Pons (tissue), 1 donor: ENCODE data around the gene FADS6.
A peak's percentile ranks its signal among the peaks of the same experiment; 100 is the strongest.

Experiments used
- DNase-seq: peaks from one replicate; pipeline ENCODE4 v3.0.0-alpha.2; 2016; ENCODE audit warnings: low spot score

FADS6 gene, protein sequence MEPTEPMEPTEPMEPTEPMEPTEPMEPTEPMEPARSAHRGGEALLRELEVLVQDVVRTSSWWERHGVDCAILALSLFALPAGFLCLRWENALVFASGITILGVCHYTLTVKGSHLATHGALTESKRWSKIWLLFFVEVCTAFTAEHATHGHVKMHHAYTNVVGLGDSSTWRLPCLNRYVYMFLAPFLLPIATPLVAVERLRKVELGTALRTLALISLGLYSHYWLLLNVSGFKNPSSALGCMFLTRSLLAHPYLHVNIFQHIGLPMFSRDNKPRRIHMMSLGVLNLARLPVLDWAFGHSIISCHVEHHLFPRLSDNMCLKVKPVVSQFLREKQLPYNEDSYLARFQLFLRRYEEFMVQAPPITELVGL

DNA sequence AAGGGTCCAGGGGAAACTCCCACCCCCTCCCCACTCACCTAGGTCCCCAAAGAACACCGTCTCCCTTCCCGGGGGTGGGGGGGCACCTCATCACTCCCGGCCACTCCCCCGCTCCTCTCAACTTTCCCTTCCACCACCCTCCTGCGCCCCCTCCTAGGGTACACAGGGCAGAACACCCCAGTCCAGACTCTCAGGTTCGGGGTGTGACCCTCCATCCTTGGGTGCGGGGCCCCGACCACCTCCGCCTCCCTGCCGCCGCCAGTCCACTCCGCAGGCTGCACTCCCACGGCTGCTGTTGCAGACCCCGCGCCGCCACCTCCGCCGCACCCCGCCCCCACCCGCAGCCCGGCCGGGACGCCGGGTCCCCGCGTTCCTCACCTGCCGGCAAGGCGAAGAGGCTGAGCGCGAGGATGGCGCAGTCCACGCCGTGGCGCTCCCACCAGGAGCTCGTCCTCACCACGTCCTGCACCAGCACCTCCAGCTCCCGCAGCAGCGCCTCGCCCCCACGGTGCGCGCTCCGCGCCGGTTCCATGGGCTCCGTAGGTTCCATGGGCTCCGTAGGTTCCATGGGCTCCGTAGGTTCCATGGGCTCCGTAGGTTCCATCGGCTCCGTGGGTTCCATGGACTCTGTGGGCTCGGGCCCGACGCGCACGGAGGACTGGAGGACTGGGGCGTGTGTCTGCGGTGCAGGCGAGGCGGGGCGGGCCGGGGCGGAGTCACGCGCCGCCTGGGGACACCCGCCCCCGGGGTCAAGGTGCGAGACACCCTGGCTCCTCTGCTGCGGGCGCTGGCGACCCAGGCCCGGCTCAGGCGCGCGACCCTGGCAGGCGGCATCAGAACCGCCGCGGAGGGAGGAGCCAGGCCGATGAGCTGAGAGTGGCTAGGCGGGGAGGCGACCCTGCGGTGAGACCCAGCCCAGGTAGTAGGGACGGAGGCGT, at the start of gene FADS6:
FADS6 (minus strand) TSS at position 660 of the 938 bp plus-strand sequence; CDS start at position 622, 38 bp downstream.
- no peak for DNase-seq

DNA sequence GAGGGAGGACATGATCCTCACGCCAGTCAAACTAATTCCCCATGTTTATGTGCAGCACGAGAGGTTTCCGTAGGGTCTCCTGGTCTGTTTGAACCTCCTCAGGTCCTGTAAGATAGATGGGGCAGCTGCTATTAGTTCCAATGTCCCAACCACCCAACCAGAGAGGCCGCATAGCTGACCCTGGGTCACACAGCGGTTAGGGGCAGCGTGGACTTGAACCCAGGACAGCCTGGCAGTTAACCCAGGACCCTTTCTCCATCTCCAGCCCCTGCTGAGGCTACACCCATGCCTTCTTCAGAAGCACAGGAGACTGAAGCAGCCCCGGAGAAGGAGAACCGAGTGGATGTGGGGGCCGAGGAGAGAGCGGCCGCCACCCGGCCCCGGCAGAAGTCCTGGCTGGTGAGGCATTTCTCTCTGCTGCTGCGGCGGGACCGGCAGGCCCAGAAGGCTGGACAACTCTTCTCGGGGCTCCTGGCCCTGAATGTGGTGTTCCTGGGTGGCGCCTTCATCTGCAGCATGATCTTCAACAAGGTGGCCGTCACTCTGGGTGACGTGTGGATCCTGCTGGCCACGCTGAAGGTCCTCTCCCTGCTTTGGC, 47.8 kb upstream of the FADS6 start:
- no peak for DNase-seq

DNA sequence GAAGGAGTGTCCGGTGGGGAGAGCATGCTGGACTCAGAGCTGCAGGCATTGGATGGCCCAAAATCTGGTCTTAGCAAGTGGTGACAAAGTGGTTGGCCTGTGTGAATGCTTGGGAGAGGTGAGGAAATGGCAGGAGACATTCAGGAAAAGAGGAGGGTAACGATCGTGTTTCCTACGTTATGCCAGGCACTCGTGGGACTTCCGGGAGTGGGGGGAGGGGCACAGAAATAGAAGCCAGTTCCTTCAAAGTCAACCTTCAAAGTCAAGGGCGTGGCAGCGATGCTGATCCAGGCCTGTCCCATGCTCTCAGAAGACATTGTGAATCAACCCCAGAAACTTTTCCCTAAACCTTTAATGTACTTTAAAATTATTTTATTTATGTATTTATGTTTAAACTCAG, 46.1 kb upstream of the FADS6 start:
- DNase-seq: no peak

DNA sequence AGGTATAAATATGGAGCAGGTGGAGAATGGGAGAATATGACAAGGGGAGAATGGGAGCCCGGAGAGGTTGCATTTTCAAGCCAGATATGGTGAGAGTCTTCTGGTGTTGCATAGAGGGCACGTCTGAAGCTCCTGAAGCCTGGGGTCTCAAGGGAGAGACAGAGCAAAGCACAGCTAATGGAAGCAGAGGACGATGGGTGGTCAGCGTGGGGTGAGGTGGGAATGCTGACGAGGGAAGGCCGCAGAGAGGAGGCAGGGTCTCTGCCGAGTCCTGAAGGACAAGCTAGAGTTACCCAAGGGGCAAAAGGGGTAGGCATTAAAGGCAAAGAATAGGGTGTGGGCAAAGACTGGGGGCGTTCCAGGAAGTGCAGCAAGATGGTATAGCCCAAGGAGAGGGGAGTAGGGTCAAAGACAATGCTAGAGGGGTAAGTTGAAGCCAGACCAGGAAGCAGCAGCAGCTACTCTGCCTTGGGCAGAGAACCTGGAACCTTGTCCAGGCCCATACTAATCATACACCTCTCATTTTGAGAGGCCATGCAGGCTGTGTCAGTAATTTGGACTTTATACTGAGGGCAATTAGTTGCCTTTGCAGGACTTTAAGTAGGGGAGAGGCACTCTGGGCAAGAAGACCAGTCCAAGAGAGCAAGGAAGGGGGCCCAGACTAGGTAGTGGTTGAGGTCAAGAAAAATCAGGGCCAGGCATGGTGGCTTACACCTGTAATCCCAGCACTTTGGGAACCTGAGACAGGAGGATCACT, 44.9 kb upstream of the FADS6 start:
- no peak for DNase-seq

DNA sequence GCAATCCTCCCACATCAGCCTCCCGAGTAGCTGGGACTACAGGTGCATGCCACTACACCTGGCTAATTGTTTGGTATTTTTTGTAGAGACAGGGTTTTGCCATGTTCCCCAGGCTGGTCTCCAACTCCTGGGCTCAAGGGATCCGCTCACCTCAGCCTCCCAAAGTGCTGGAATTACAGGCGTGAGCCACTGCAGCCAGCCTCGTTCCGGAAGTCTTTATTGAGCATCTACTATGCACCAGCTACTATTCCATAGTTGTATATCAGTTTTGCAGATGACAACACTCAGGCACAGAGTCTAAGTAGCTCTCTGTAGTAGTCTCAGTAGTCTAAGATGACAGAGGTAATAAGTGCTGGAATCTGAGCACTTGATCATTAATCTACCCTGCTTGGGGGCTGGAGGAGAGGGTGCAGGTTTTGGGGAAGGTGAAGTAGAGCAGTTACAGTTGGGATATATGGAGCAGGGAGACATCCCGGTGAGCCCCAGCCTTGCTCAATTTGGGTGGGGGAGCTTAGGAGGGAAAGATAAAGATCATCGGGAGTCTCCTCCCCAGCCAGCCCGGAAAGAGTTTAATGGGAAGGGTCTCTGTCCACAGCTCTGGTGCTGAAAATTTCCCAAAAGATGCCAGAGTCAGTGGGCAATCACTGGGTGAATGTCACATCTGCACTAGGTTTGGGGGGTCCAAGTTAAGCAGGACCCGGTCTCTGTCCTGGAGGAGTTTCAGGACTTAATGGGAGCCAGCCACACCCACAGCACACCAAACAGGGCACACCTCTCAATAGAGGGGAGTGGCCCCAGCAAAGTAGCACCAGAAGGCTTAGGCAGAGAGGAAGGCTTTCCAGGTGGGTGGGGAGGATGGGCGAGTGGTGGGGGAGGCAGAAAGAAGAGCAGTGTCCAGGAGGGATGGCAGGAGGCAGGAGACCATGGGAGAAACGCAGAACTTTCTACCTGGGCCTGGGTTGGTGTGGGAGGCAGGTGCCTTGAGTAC, 43.9 kb upstream of the FADS6 start:
- no peak for DNase-seq

DNA sequence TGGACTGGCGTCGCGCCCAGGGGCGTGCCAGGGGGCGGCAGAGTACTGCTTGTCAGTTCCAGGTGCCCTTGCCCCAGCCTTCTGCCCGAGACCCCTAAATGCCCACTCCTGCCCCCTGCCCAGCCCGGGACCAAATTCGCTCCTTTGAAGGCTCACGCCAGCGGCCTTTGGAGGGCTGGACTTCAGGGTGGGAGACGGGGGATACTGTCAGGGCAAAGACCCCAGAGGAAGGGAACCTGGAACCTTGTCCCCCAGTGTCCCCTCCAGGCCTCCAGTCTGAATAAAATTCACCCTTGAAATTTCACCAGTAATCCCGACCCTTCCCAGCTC, 43.0 kb upstream of the FADS6 start:
- no peak for DNase-seq

DNA sequence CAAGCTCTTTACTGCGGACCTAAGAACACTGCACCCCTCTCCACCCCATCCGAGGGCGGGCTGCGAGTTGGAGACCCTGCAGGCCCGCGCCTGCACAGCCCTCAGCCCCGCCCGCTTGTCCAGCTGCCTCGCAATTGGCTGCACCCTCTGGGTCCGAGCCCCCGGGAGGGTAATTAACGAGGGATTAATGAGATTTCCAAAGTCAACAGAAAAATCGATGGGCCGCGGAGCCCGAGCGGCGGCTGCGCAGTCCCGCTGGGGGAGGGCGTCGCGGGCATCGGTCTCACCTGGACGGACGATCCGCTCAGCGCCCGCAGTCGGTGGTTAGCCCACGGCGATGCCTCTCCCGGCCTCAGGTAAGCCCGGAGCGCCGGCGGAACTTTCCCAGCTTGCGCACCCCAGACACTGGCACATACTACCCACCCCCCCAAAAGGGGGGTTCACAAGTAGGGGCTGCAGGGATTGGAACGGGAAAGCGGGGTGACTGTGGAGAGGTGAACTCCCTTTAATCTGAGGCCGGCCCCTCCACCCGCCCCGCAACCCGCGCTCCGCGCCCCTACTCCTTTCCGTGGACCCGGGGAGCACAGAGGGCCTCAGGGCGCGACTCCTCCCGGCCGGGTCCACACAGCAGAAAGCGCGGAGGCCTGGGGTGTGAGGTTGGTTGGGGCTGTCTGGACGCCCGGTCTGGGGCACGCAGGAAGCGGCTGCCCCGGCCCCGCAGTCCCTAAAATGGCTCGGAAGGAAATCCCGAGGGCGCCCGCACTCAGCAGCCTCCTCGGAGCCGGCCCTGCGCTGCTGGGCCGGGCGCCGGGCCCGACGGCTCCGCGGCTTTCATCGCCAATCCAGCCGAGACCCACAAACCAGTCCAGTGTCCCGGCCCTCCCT, 42.4 kb upstream of the FADS6 start, which contains the start of gene OTOP3:
OTOP3 (plus strand) TSS at position 314 of the 885 bp plus-strand sequence; CDS start at position 338, 24 bp downstream.
- DNase-seq: no peak

DNA sequence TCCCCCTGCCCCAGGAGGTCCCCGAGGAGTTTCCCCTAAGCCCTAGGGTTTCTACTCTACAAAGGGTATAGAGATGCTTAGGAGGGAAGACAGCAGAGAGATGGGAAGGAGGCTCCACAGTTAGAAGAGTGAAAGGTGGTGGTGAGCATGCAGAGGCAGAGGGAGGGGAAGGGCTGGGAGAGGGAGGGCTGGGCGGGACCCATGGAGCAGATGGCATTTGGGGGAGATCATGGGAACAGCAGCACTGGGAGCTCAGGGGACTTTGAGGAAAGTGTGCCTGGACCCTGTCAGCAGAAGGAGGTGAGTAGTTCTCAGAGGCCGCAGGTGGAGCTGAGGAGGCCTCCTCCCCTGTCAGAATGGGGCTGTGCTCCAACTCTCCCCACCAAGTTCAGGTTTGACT, 41.6 kb upstream of the FADS6 start:
- no peak for DNase-seq

DNA sequence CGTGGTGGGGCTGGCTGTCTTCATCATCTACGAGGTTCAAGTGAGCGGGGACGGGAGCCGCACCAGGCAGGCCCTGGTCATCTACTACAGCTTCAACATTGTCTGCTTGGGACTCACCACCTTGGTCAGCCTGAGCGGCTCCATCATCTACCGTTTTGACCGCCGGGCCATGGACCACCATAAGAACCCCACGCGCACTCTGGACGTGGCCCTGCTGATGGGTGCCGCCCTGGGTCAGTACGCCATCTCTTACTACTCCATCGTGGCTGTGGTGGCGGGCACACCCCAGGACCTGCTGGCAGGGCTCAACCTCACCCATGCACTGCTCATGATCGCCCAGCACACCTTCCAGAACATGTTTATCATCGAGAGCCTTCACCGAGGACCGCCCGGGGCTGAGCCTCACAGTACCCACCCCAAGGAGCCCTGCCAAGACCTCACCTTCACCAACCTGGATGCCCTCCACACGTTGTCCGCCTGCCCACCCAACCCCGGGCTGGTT, 37.2 kb upstream of the FADS6 start:
- DNase-seq: no peak

DNA sequence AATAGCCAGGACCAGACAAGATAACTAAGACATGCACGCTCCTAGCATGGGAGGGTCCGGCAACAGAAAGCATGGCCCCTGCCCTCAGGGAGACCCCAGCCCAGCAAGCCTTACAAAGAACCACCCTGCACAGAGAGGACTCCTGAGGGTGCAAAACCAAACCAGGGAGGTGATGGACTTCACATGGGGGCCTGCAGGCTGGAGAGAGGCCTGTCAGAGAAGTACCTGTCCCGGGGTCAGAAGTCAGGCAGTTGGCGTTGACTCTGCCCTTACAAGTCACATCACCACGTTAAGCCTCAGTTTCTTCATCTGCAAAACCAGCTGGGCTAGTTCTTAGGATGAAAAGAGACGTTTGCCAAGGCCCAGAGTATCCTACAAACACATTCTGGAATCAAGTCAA, 35.4 kb upstream of the FADS6 start:
- no peak for DNase-seq

DNA sequence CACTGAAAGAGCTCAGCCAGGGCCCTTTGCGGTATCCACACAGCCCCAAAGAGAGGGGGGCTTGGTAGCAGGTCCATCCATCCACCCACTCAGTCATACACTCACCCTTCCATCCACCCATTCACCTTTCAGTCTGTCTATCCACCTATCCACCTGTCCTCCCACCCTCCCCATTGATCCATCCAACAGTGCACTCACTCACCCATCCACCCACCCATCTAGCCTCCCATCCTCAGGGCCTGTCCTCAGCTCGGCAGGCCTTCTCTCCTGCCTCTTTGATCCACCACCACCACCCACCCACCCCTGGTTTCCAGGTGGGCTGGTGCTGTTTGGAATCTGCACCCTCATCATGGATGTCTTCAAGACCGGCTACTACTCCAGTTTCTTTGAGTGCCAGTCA, 31.8 kb upstream of the FADS6 start:
- no peak for DNase-seq

DNA sequence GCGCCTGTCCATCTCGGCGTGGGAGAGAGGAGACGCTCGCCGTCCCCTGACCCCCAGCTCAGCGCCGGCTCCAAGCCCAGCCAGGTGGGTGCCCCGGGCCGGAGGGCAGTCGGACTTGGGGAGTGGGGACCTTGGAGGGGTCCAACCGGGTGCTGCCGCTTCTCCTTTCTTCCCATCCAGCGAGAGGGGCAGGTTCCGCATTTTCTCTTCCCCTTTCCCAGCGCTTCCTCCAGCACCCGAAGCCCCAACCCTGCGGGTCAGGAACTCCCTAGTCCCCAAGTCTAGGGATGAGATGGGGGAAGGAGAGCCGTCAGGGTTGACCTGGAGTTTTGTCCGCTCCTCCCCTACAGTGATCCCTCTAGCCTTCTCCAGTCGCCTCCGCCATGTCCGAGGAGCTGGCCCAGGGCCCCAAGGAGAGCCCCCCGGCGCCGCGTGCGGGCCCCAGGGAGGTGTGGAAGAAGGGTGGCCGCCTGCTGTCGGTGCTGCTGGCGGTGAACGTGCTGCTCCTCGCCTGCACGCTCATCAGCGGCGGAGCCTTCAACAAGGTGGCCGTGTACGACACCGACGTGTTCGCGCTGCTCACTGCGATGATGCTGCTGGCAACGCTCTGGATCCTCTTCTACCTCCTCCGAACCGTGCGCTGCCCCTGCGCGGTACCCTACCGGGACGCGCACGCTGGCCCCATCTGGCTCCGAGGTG, 31.0 kb upstream of the FADS6 start, which contains the start of gene OTOP2:
OTOP2 (plus strand) TSS at position 24 of the 699 bp plus-strand sequence; CDS start at position 384, 360 bp downstream.
- peak; percentile 21 for DNase-seq

DNA sequence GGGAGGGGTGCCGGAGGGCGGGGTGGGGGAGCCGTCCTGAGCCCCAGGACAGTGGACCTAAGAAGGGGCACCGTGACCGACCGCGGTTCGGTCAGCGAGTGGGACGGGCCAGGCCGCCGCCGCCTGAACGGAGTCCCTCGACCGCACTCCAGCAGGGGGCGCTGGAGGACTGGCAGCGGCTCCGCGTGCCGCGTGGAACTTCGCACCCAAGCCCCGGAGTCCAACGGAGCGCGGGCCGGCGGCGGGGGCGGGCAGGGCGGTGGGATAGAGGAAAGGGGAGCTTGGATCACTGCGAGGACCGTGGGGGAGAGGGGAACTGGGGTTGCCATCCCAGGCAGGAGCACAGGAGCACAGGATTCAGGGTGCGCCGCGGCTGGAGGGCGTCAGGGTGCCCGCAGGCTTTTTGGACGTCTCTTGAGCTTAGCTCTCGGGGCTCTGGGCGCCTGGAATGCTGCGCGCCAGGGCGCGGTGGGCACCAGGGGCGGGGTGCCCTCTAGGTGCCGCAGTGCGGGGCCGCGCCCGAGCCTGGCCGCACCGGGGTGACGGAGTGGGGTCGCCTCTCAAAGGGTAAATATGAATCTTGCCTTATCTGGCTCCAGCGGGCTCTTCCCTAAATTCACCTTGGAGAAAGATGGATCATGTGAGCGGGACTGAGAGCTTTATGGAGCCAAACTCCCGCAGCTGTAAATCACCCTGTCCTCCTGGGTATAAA, 30.3 kb upstream of the FADS6 start:
- DNase-seq: no peak

DNA sequence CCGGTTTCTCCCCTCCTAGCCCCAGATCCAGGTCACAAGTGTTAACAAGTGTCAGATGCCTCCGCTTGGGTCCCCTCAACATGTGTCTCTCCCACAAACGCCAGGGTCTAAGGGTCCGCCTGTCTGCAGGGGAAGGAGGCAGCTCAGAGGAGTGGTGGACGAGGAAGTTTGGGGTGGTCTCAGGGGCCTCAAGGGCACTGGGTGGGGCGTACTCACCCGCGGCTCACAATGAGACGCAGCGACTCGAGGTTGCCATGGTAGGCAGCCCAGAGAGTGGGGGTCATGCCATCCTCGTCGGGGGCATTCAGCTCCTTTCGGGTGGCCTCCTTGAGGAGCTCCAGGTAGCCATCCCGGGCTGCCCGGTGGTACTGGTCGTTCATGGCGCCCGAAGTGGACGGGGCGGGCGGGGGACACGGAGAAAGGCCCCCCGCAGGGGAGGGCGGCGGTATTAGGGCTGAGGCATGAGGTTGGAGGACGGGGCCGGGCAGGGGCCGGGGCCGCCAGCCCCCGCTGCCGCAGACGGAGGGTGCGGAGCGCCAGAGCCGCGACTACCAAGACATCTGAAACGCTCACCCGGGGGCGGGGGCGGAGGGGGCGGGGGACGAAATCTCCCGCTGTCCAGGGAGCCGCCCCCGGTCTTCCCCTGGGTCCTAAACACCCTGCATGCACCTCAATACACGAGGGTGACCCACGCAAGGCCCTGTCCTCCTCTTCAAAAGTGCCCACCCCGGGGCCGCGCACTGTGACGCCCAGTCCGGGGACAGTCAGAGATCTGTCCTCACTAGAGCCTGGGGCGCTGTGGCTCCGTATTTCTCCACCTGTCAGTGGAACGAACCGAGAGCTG, 29.5 kb upstream of the FADS6 start, which contains the start of gene USH1G:
USH1G (minus strand) TSS at position 562 of the 844 bp plus-strand sequence; CDS start at position 380, 182 bp downstream.
- DNase-seq: no peak

DNA sequence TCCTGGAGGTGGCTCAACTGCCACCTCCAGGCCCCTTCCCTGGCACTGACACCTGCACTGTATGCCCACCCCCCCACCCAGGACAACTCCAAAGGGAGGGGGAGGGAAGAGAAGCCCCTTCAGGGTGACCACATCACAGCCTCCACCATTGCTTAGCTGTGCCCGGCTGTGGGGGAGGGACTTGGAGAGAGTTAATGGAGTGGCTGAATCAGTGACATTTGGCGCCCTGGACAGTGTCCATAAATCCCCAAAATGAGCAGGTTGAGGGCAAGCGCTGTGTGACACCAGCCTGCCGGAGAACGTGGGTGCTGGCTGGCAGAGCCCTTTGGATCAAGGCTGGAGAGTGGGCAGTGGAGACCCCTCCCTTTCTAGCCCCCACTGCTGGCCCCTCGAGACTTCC, 28.7 kb upstream of the FADS6 start:
- no peak for DNase-seq

DNA sequence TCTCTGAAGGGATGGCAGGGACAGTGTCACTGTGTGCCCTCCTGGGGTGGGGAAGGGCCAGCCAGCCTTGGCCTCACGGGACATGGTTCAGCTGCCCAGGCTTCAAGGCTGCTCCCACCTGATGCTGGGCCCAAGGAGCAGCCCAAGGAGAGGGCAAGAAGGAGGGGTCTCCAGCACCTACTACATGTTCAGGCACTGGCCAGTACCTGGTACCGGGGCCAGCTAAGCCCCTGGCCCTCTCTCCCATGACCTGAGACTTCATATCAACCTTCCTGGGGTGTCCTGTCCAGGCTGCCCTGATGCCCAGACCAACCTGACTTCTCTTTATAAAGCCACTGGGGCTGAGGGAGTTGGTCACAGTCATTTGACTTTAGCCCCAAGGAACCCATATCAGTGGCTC, 28.3 kb upstream of the FADS6 start:
- no peak for DNase-seq
